Lower leg skin (tissue), 4 donors: ENCODE measurements around the gene TTF2. TPM values are rescaled to one million over a fixed set of nuclear protein-coding genes. Genes with fewer than 3 reads are reported as not detected.

Experiments used
- DNase-seq, 2 donors: peaks; one replicate each; pipeline ENCODE4 v3.0.0-alpha.2; 2019; ENCODE audit warnings: low spot score in 2 of 2
- H3K4me3 ChIP-seq: fragments of 200-600 bp; sonication (generic); 2 replicates; pipeline ENCODE4 v1.5.1; 2017; ENCODE audit warnings: mild to moderate bottlenecking, low read depth; ENCODE audit not compliant: poor library complexity, severe bottlenecking
- CTCF ChIP-seq, 3 donors: fragments of 450-650 bp; IDR thresholded peaks; one replicate each; pipeline ENCODE4 v1.5.1; 2016; ENCODE audit warnings: antibody characterized with exemption in 3 of 3, mild to moderate bottlenecking in 3 of 3, moderate library complexity in 2 of 3
- POLR2A ChIP-seq, 2 donors: fragments of 450-650 bp; IDR thresholded peaks; one replicate each; pipeline ENCODE4 v1.6.1; 2016 to 2017; ENCODE audit warnings: antibody characterized with exemption in 2 of 2, mild to moderate bottlenecking in 1 of 2, moderate library complexity in 1 of 2
- WGBS, 2 donors: methylation state at CpG; one replicate each; pipeline ENCODE4 v1.1.5; 2018; 5-methylcytosine and 5-hydroxymethylcytosine counted together
- intact Hi-C: fragments of 100-400 bp; cut with DNase I; formaldehyde crosslinking; loops from one replicate; pipeline ENCODE4 v1.15.0; 2023; ENCODE audit warnings: low total_unique reads
- total RNA-seq, 4 donors: library from RNA; depleted of rRNA; stranded (reverse); fragments of >200 nt; gene quantifications; one replicate each; pipeline ENCODE4 v1.1.0, GENCODE V29; 2016

The TTF2 gene
- total RNA-seq, 4 donors from 2014 or later = 6.8 to 26.8 (median 20.6) TPM

- TF ChIP-seq POLR2A (IDR thresholded peaks at IDR 0.05) (no peak), CTCF (IDR thresholded peaks at IDR 0.05) (no peak)
- no peak overlapping the region for H3K4me3 ChIP-seq
- 20 to 27% methylated on average over 5 of the region's 5 CpGs for WGBS, 2 donors
- DNase-seq = no peak
- intact Hi-C loops = no loop called here
Observed at GRCh38 chr1:117128323-117129079, 68.4 kb downstream of the TTF2 start.

- no peak overlapping the region for H3K4me3 ChIP-seq
- DNase-seq = no peak
- intact Hi-C loops = no loop called here
- TF ChIP-seq POLR2A (IDR thresholded peaks at IDR 0.05) (no peak), CTCF (IDR thresholded peaks at IDR 0.05) (no peak)
- WGBS, 2 donors = 90 to 94% methylated on average over 4 of the region's 4 CpGs
Observed at GRCh38 chr1:117130526-117130925, 70.4 kb downstream of the TTF2 start.

- TF ChIP-seq POLR2A (IDR thresholded peaks at IDR 0.05) (no peak), CTCF (IDR thresholded peaks at IDR 0.05) (no peak)
- H3K4me3 ChIP-seq = no peak overlapping the region
- no peak for DNase-seq
- intact Hi-C loops = no loop called here
- WGBS, 2 donors = 85 to 89% methylated on average over 2 of the region's 2 CpGs
Observed at GRCh38 chr1:117135329-117135728, 75.2 kb downstream of the TTF2 start.

- H3K4me3 ChIP-seq = no peak overlapping the region
- intact Hi-C loops = no loop called here
- TF ChIP-seq CTCF (IDR thresholded peaks at IDR 0.05) (no peak), POLR2A (IDR thresholded peaks at IDR 0.05) (no peak)
- DNase-seq = no peak
- 71 to 81% methylated on average over 2 of the region's 2 CpGs for WGBS, 2 donors
Observed at GRCh38 chr1:117136749-117137148, 76.6 kb downstream of the TTF2 start.

GRCh38 chr1:117137281-117137855 is 77.2 kb downstream of the TTF2 start:
- TF ChIP-seq POLR2A (IDR thresholded peaks at IDR 0.05) (no peak), CTCF (IDR thresholded peaks at IDR 0.05) (no peak)
- no peak for DNase-seq
- intact Hi-C loops = no loop called here
- WGBS, 2 donors = 76 to 83% methylated on average over 3 of the region's 3 CpGs
- no peak overlapping the region for H3K4me3 ChIP-seq
